Stimulated activated CD8-positive, alpha-beta memory T cell treated with anti-CD3 and anti-CD28 coated beads, Interleukin-7, amount 100 ng/mL, for 48 hours (primary cell): Measurements from ENCODE around the gene UBE2A.

Experiments
- DNase-seq, 2 donors: peaks; one replicate each; pipeline ENCODE4 v3.0.0-alpha.2; 2020; ENCODE audit warnings: low read depth in 1 of 2; ENCODE audit errors: extremely low read depth in 1 of 2

Gene UBE2A

DNA sequence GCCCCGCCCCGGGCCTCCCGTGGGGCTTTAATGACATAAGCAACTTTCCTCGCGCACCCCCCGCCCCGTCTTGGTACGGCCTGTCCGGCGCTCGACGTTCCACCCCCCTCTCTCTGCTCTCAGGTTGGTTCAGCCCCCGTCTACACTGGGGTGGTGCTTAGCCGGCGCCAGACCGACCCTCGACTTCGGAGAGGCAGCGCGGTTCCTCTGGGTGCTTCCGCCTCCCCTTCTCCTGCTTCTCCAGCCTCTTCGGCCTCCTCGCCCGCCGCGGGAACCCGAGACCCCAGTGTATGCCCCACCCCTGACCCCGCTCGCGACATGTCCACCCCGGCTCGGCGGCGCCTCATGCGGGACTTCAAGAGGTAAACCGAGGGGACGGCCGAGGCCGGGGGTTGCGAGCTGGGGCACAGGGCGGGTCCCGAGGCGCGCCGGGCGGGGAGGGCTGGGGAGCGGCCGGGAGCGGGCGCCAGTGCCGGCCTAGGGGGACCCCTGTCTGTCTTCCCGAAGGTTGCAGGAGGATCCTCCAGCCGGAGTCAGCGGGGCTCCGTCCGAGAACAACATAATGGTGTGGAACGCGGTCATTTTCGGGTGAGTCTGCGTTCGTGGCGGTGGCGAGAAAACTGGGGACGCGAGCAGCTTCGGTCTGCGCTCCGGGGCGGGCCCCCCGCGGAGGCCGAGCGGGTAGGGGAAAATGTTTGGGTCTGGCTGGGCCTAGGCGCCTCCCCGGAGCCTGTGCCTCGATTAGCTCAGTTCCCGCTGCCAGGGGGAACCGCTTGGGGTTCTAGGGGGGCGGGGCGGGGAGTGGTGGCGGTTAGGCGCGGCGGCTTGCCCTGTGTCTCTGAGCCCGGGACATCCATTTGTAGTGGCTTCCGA is at the start of gene UBE2A:
UBE2A (plus strand) TSS at position 170 of the 873 bp plus-strand sequence; CDS start at position 319, 149 bp downstream.
- DNase-seq = peak; percentile 64 to 81

DNA sequence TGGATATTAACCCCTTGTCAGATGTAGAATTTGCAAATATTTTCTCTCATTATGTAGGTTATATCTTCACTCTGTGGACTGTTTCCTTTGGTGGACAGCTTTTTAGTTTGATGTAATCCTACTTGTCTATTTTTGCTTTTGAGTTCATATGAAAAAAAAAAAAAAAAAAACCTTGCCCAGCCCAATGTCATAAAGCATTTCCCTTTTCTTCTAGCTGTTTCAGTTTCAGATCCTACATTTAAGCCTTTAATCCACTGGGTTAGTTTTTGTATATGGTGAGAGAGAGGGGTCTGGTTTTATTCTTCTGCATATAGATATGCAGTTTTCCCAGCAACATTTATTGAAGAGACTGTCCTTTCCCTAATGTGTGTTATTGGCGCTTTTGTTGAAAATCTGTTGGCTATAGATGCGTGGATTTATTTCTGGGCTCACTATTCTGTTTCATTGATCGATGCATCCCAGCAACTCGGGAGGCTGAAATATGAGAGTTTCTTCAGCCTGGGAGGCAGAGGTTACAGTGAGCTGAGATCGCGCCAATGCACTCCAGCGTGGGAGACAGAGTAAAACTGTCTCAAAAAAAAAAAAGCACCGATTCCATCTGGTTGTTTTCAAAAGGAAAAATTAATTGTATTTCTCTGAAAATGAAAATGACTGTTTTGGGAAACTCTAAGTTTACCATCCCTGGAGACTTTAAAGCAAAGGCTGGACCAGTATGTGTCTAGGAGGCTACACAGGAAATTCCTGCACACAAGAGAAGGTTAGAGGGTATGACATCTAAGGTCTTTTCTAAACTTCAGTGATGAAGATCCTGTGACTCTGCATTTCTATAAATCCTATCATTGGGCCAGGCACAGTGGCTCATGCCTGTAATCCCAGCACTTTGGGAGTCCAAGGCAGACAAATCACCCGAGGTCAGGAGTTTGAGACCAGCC is 44.8 kb upstream of the UBE2A start:
- no peak for DNase-seq

DNA sequence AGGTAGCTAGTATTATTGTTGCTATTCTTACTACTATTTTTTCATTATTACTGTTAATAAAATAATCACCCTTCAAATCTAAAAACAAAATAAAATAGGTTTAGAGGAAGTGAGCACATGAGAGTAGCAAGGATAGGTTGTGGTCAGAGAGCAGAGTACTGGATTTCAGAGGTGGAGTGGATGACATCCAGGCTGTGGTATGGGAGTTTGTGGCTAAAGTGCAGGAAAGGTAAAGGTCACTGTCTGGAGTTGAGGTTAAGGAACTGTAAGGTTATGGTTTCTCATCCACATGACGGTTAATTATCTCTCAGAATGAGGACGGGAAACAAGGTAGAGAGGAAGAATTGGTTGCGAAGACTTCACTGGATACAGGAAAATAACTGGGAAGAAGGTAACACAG is 36.9 kb upstream of the UBE2A start:
- no peak for DNase-seq

DNA sequence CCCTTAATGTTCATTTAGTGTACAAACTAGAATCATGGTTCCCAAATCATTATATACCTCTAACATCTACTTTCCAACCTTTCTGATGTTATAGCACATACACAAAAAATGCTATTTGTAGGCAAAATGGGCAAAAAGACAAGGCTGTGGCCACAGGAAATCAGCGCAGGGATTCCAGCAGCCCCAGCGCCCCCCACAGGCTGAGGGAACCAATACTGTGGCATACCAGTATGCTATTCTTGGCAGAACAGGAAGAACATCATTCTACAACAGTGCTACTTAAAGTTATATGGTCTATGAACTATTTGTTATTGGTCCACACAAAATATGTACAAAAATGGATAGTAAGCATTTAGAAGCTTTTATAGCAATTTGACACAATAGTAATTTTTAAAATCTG is 34.5 kb upstream of the UBE2A start:
- DNase-seq = no peak

DNA sequence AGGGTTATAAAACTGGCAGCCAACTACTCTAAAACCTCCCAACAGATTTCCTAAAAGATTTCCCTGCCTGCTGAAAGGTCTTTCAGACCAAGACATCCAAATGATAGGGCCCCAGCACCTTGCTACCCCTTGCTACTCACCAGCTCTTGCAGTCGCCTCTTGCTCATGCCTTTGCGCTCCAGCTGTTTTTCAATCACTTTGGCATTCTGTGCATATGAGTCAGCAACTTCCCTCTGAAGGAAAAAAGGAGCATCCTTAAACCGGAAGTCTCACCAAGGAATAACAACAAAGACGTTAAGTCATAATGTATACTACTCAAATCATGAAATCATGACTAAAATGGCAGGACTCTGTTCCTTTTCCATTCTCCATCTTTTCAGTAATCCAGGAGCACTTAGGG is 33.2 kb upstream of the UBE2A start:
- DNase-seq = no peak

DNA sequence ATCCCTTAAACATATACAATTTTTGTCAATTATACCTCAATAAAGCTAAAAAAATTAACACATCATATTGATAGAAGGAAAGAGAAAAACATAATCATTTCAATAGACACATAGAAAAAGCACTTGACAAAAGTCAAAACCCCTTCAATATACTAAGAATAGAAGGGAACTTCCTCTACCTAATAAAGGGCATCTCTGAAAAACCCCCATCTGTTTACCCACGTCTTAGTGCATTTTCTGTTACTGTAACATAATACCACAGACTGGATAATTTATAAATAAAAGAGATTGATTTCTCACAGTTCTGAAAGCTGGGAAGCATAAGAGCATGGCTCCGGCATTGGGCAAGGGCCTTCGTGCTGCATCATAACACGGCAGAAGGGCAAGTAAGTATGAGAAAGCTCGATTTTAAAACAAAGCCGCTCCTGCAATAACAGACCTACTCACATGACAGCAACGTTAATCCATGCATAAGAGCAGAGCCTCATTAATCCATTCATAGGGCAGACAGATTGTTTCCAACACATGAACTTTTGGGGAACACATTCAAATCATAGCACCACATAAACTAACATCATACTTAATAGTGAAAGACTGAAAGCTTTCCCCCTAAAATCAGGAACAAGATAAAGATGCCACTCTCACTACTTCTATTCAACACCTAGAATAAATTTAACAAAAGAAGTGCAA is 24.9 kb upstream of the UBE2A start:
- DNase-seq = no peak

DNA sequence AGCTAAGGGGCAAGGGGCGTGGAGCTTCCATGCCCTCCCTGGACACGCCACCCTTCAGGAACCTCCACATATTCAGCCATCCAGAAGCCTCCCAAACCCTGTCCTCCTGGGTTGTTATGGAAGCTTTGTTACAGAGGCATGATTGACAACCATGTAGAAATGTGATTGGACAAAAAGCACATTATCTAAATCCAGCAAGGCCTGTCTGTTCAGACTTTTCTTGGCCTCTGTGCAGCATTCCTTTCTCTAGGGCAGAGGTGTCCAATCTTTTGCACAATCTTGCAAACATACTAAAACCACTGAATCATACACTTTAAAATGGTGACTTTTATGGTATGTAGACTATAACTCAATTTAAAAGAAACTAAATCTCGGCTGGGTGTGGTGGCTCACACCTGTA is 21.9 kb upstream of the UBE2A start:
- no peak for DNase-seq

DNA sequence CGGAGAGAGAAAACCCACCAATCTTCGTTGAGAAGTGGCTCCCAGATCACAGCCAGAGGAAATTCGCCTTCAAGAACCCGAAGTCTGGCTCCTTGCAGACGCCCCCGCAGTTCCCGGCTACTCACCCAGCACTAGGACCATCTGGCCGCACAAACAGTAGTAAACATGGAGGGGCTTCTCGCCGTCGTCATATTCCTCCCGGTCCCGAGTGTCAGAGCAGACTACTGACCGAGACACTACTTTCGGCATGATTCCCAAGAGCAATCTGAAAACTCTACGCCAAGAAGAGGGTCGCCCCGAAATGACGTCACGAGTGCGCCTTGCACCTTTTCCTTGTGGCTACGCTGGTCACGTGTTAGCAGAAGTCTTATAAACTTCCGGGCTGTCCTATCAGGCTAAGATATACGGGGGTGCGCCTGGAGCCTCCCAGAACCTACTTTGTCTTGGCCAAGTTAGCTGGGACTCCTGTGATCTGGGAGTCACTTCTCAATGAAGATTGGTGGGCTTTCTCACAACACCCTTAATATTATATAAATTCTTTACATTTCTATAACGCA is 9.2 kb upstream of the UBE2A start, which contains the start of gene STEEP1:
STEEP1 (minus strand) TSS at position 303 of the 557 bp plus-strand sequence; CDS start at position 249, 54 bp downstream.
- peak; percentile 59 to 82 for DNase-seq

DNA sequence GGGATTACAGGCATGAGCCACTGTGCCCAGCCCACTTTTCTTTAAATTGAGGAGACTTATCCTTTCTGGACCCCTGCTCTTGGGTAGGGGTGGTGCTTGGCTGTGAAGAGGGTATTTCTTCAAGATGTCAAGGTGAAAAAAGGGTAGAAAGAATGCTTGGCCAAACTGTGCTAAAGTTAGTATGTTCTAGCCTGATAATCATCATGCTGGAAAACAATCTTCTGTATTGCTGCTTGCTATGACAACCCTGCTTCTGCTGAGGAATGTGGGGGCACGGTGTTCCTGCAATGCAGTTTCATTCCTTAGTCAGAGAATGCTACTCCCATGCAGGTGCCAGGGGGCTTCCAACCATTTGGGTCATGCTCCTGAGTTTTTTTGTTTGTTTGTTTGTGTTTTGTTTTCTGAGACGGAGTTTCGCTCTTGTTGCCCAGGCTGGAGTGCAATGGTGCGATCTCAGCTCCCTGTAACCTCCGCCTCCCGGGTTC is 4.0 kb upstream of the UBE2A start:
- no peak for DNase-seq

DNA sequence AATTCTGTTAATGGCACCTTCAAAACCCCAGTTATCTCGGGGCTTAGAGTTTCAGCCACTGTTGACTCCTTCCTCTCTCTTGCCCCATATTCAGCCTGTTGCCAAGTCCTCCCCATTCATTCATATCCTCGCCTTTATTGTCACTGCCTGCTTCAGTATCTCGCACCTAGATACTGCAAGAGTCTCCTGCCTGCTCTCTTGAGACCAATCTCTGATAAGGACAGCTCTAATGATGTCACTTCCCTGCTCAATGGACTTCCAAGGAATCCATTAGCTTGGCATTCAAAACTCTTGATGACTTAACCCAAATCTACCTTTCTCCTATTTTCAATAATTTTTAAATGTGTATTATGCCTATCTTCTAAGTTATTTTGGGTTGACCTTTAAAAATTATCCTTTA is 1.1 kb upstream of the UBE2A start:
- DNase-seq = no peak

DNA sequence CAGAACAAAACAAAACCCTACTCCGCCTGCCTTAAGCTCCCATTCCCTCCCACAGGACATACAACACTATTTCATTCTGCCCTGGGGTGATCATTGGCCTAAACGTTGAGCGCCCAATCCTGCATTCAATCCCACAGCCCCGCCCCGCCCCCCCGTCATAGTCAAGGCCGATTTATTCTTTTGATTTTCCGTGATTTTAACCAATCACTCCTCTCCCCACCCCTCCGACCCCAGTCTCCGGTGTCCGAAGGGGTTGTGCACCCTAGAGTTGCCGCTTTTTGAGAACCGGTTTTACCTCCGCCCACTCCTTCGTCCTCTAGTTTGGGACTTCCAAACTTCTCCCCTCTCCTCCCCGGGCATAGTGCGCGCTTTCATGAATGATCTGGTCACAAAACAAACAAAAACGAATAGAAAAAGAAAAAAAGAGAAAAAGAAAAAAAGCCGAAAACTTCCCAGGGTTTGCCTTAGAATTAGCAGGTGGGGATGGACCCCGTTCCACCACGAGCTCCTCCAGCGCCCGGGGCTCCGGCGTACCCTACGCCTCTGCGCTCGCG is 446 bp upstream of the UBE2A start:
- no peak for DNase-seq

DNA sequence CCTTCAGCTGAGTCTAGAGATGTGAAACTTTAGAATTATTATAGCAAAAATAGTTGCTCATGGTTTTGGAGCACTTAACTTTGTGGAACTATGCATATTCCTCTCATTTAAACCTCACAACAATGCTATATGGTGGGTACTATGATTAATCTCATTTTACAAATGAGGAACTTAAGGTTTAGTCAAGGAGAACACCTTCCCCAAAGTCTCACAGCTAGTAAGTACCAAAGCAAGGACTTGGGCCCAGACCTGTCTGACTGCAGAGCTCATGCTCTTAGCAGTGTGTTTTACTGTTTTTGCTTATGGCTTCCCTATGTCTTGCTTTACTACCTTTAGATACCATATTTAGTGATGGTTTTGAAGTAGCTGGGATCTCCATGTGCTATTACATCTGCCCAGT is 5.1 kb downstream of the UBE2A start:
- DNase-seq = no peak

DNA sequence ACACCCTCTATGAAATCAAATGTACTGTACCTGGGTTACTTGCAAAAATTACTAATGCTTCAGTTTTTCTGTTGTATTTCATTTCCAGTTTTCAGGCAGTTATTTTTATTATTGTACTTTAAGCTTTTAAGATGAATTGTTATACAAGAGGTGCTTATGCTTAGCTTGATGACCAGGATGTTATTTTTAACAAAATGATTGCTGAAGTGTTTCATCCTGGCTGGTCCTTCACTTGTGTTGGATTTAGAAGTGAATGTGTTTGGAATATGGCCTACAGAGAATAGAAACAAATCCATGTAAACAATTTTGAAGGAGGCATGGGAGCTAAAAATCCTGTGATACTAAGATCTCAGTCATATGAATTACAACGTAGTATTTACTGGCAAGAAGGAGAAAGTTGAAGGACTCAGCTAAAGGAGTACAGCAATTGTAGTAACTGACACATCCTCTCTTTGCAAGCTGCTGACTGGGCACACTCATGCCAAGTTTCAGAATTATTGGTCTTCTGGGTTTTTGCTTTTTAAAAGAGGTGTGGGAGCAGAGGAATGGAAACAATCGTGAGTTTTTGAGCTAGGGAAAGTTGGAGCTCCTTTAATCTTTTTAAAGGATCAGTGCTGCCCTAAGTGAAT is 9.2 kb downstream of the UBE2A start:
- no peak for DNase-seq

DNA sequence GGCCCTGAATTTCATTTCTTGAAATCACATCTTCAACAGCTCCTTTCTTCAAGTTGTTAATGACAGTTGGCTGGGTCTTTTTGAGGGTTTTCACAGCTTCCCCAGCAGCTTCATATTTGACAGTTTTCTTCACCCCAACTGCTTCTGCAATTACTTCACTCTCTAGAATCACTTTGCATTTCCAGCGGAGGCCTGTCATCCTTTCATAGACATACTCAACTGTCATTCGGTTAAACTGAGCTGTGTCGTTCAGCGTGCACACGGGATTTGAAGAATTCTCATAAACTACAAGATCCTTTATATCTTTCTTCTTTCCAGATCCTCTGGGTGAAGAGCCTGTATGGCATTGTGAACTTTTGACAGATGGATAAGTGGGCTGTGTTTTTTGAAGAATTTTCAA is 15.4 kb downstream of the UBE2A start:
- DNase-seq = no peak

DNA sequence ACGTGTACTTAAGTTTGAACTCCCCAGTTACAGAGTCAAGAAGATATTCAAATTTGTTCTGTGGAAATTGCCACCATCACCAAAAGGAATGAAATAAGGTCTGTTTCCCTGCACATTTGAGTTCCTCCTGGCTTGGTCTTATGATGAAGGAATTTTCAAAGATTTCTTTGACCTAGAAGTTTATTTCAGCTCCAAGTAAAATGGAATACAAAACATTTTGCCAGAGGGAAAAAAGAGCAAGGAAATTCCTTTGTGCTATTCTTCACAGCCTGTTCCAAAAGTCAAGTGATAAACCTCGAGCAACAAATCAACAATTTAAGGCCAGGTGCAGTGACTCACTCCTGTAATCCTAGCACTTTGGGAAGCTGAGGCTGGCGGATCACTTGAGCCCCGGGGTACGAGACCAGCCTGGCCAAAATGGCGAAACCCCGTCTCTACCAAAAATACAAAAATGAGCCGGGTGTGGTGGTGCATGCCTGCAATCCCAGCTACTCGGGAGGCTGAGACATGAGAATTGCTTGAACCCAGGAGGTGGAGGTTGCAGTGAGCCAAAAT is 28.4 kb downstream of the UBE2A start:
- DNase-seq = no peak

DNA sequence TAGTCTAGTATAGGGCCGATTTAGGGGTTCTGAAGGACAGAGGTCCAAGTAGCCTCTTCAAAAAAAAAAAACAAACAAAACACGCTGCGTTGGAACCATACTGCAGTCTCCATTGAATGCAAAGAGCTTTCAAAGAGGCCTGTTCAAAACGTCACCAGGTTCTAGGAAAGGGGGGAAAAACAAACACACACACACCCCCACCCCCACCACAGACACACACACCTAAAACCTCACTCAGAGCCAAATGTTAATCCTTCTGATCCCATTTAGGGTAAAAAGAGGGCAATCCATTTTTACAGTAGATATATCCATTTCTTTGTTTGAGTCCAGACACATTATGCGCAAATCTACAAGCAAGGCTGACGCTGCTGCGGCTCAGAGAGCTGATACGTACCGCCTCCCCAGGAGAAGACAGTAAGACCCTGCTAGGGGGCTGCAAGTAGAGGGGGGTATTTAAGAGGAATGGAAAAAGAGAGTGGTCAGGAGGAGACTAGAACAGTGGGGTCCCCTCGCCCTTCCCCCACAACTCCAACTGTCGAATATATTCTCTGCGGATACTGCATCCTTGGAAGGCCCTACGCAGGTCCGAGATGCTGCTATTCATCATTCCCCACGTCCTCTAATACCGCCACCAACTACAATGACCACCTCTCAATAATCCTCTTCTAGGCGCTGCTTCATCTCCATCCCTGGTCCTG is 30.6 kb downstream of the UBE2A start:
- no peak for DNase-seq

DNA sequence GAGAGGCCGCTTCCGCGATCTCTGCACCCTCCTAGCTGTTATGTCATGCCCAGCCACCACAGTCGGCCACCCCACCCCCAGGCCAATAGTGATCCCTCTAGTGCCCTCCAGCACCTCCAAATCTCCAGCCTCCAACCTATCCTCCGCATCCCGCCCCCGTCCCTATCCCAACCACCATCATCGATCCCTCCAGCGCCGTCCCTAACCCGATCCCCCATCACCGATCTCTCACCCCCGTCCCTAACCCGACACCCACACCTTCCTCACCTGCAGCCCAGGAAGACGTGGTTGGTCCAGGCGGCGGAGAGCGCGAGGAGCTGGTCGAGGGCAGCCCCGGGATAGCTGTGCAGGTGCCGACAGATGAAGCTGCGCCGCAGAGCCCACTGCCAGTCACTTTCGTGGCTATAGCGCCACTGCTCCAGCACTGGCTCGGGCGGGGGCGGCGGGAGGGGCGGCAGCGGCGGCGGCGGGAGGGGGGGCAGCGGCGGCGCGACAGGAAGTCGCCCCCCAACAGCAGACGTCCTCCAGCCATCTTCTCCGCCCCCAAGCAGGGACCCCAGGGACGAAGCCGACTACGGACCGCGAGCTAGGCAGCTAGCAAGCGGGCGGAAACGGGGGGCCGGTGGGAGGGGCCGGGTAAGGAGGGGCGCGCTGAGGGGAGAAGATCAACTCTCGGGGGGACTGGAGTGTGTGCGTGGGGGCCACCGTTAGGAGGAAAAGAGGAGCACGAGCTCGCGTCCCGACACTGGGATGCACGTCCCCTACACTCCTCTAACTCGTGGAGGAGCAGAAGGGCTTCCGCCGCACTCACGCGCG is 31.3 kb downstream of the UBE2A start:
- DNase-seq = peak; percentile 20
